Measurements from ENCODE around the gene AGTPBP1. TPM values are rescaled to one million over a fixed set of nuclear protein-coding genes. Genes with fewer than 3 reads are reported as not detected.

The AGTPBP1 gene
- total and polyA plus RNA-seq, 5 experiments from 2014 or later: 24.8 to 67.8 (median 46.3) TPM

- H3K4me3 Mint-ChIP-seq: no peak overlapping the region
- ATAC-seq: no peak
- no peaks in the 10 kb centered on the region for H3K4me1 Mint-ChIP-seq
- peaks cover 0 to 65% (median 13%) of the 10 kb centered on the region in 3 donors for H3K36me3 Mint-ChIP-seq
- POLR2A ChIA-PET: no interaction called here
- no peaks in the 10 kb centered on the region for H3K9me3 Mint-ChIP-seq
- H3K27ac Mint-ChIP-seq: no peak overlapping the region
- no peaks in the 10 kb centered on the region for H3K27me3 Mint-ChIP-seq
- no peak for DNase-seq
Observed at GRCh38 chr9:85666086-85666485, 75.7 kb downstream of the AGTPBP1 start.

GRCh38 chr9:85662573-85662972 lies 79.2 kb downstream of the AGTPBP1 start:
- H3K36me3 Mint-ChIP-seq: peaks cover 0 to 45% (median 7%) of the 10 kb centered on the region in 3 donors
- ATAC-seq (no peak), DNase-seq (no peak)
- no peak overlapping the region for H3K4me3 Mint-ChIP-seq
- no peaks in the 10 kb centered on the region for H3K9me3 Mint-ChIP-seq
- H3K27me3 Mint-ChIP-seq: no peaks in the 10 kb centered on the region
- peak overlapping the region in 1 of 10 donors; percentile 24 for H3K27ac Mint-ChIP-seq
- no peaks in the 10 kb centered on the region for H3K4me1 Mint-ChIP-seq
- POLR2A ChIA-PET: no interaction called here

- H3K4me3 Mint-ChIP-seq: no peak overlapping the region
- DNase-seq (no peak), ATAC-seq (no peak)
- no peaks in the 10 kb centered on the region for H3K9me3 Mint-ChIP-seq
- H3K27ac Mint-ChIP-seq: no peak overlapping the region
- no peaks in the 10 kb centered on the region for H3K27me3 Mint-ChIP-seq
- POLR2A ChIA-PET: no interaction called here
- H3K4me1 Mint-ChIP-seq: no peaks in the 10 kb centered on the region
- peaks cover 0 to 44% (median 16%) of the 10 kb centered on the region in 3 donors for H3K36me3 Mint-ChIP-seq
Observed at GRCh38 chr9:85658716-85659115, 83.0 kb downstream of the AGTPBP1 start.

- POLR2A ChIA-PET: no interaction called here
- Mint-ChIP-seq H3K27me3 (no peaks in the 10 kb centered on the region), H3K4me3 (no peak overlapping the region), H3K27ac (no peak overlapping the region), H3K36me3 (peaks cover 0 to 68% (median 25%) of the 10 kb centered on the region in 3 donors), H3K4me1 (peaks cover 0 to 1% (median 0%) of the 10 kb centered on the region in 4 donors), H3K9me3 (no peaks in the 10 kb centered on the region)
- ATAC-seq (no peak), DNase-seq (no peak)
Observed at GRCh38 chr9:85653153-85653552, 88.6 kb downstream of the AGTPBP1 start.

GRCh38 chr9:85647571-85647970 lies 94.2 kb downstream of the AGTPBP1 start:
- no peaks in the 10 kb centered on the region for H3K27me3 Mint-ChIP-seq
- peak overlapping the region in 2 of 10 donors; percentile 1 to 13 for H3K27ac Mint-ChIP-seq
- H3K9me3 Mint-ChIP-seq: no peaks in the 10 kb centered on the region
- peaks cover 4 to 70% (median 28%) of the 10 kb centered on the region in 3 donors for H3K36me3 Mint-ChIP-seq
- no peak overlapping the region for H3K4me3 Mint-ChIP-seq
- ATAC-seq: no peak
- no peak for DNase-seq
- POLR2A ChIA-PET: no interaction called here
- peaks cover 0 to 17% (median 0%) of the 10 kb centered on the region in 4 donors for H3K4me1 Mint-ChIP-seq

GRCh38 chr9:85645909-85646627 lies 95.7 kb downstream of the AGTPBP1 start:
- Mint-ChIP-seq H3K4me1 (peaks cover 0 to 17% (median 0%) of the 10 kb centered on the region in 4 donors), H3K27ac (peak overlapping the region in 1 of 10 donors; percentile 29), H3K4me3 (no peak overlapping the region), H3K36me3 (peaks cover 4 to 77% (median 37%) of the 10 kb centered on the region in 3 donors), H3K27me3 (no peaks in the 10 kb centered on the region), H3K9me3 (no peaks in the 10 kb centered on the region)
- DNase-seq: no peak
- no peak for ATAC-seq
- POLR2A ChIA-PET: no interaction called here

- Mint-ChIP-seq H3K9me3 (no peaks in the 10 kb centered on the region), H3K27me3 (no peaks in the 10 kb centered on the region), H3K27ac (peak overlapping the region in 1 of 10 donors; percentile 26), H3K36me3 (peaks cover 0 to 65% (median 37%) of the 10 kb centered on the region in 3 donors), H3K4me3 (no peak overlapping the region), H3K4me1 (peaks cover 0 to 2% (median under 1%) of the 10 kb centered on the region in 4 donors)
- DNase-seq: no peak
- POLR2A ChIA-PET: no interaction called here
- no peak for ATAC-seq
Observed at GRCh38 chr9:85640425-85640824, 101.3 kb downstream of the AGTPBP1 start.

GRCh38 chr9:85639675-85640186 lies 102.0 kb downstream of the AGTPBP1 start:
- ATAC-seq (no peak), DNase-seq (no peak)
- Mint-ChIP-seq H3K4me1 (peaks cover 0 to 2% (median 0%) of the 10 kb centered on the region in 4 donors), H3K36me3 (peaks cover 0 to 64% (median 31%) of the 10 kb centered on the region in 3 donors), H3K27ac (peak overlapping the region in 1 of 10 donors; percentile 29), H3K27me3 (no peaks in the 10 kb centered on the region), H3K9me3 (no peaks in the 10 kb centered on the region), H3K4me3 (no peak overlapping the region)
- POLR2A ChIA-PET: no interaction called here

GRCh38 chr9:85631809-85632208 lies 109.9 kb downstream of the AGTPBP1 start:
- POLR2A ChIA-PET: no interaction called here
- H3K36me3 Mint-ChIP-seq: peaks cover 0 to 65% (median 18%) of the 10 kb centered on the region in 3 donors
- no peaks in the 10 kb centered on the region for H3K9me3 Mint-ChIP-seq
- ATAC-seq (no peak), DNase-seq (no peak)
- H3K4me3 Mint-ChIP-seq: no peak overlapping the region
- H3K27me3 Mint-ChIP-seq: no peaks in the 10 kb centered on the region
- no peak overlapping the region for H3K27ac Mint-ChIP-seq
- peaks cover 0 to 8% (median 1%) of the 10 kb centered on the region in 4 donors for H3K4me1 Mint-ChIP-seq

- Mint-ChIP-seq H3K9me3 (no peaks in the 10 kb centered on the region), H3K4me1 (peaks cover 0 to 6% (median 1%) of the 10 kb centered on the region in 4 donors), H3K36me3 (peaks cover 0 to 58% (median 16%) of the 10 kb centered on the region in 3 donors), H3K27ac (peak overlapping the region in 2 of 10 donors; percentile 27 to 44), H3K4me3 (no peak overlapping the region), H3K27me3 (no peaks in the 10 kb centered on the region)
- DNase-seq (no peak), ATAC-seq (no peak)
- POLR2A ChIA-PET: no interaction called here
Observed at GRCh38 chr9:85630676-85631075, 111.1 kb downstream of the AGTPBP1 start.

- no peak for ATAC-seq
- DNase-seq: no peak
- H3K9me3 Mint-ChIP-seq: no peaks in the 10 kb centered on the region
- no peak overlapping the region for H3K4me3 Mint-ChIP-seq
- POLR2A ChIA-PET: no interaction called here
- peaks cover 4 to 41% (median 13%) of the 10 kb centered on the region in 3 donors for H3K36me3 Mint-ChIP-seq
- H3K27me3 Mint-ChIP-seq: no peaks in the 10 kb centered on the region
- peaks cover 0 to 7% (median 1%) of the 10 kb centered on the region in 4 donors for H3K4me1 Mint-ChIP-seq
- H3K27ac Mint-ChIP-seq: no peak overlapping the region
Observed at GRCh38 chr9:85617141-85617670, 124.5 kb downstream of the AGTPBP1 start.

GRCh38 chr9:85615792-85616191 lies 126.0 kb downstream of the AGTPBP1 start:
- ATAC-seq (no peak), DNase-seq (no peak)
- Mint-ChIP-seq H3K36me3 (peaks cover 4 to 36% (median 13%) of the 10 kb centered on the region in 3 donors), H3K4me3 (no peak overlapping the region), H3K4me1 (peaks cover 0 to 4% (median 1%) of the 10 kb centered on the region in 4 donors), H3K27me3 (no peaks in the 10 kb centered on the region), H3K9me3 (no peaks in the 10 kb centered on the region), H3K27ac (no peak overlapping the region)
- POLR2A ChIA-PET: no interaction called here

All from naive thymus-derived CD8-positive, alpha-beta T cell (primary cell).